CD4-positive, alpha-beta T cell treated with Interleukin-15 for 1 hour (primary cell): ENCODE results near the gene TNRC6C.

Experiments used
- DNase-seq: peaks from one replicate; pipeline ENCODE4 v3.0.0-alpha.2; 2020

The TNRC6C gene

GRCh38 chr17:78143214-78144146, 185.0 kb downstream of the TNRC6C start:
- DNase-seq = no peak

GRCh38 chr17:78144147-78144719, 185.7 kb downstream of the TNRC6C start:
- DNase-seq = peak; percentile 74

- DNase-seq = no peak
Measured at GRCh38 chr17:78144736-78145641, 186.5 kb downstream of the TNRC6C start.

GRCh38 chr17:78146471-78146869, 188.0 kb downstream of the TNRC6C start:
- no peak for DNase-seq

GRCh38 chr17:78146881-78147280, 188.4 kb downstream of the TNRC6C start:
- DNase-seq = no peak

- DNase-seq = peak; percentile 78
Measured at GRCh38 chr17:78147315-78147998, 189.0 kb downstream of the TNRC6C start.

GRCh38 chr17:78148286-78149016, 189.9 kb downstream of the TNRC6C start:
- no peak for DNase-seq

GRCh38 chr17:78151514-78152008, 193.1 kb downstream of the TNRC6C start:
- no peak for DNase-seq

GRCh38 chr17:78154903-78155811, 196.7 kb downstream of the TNRC6C start:
- peak; percentile 81 for DNase-seq
